Ovary (tissue), 9 donors: ENCODE results near the gene UBFD1. TPM values are rescaled to one million over a fixed set of nuclear protein-coding genes. Genes with fewer than 3 reads are reported as not detected.

Source experiments
- DNase-seq, 5 donors: peaks; one replicate each; pipeline ENCODE4 v3.0.0-alpha.2; 2019 to 2020
- H3K27ac ChIP-seq, 2 donors: fragments of 200-600 bp; one replicate each; pipeline versions ENCODE4 v1.5.1 to v1.8.0; 2019 to 2022
- H3K27me3 ChIP-seq: fragments of 200-600 bp; one replicate; pipeline ENCODE4 v1.8.0; 2022
- H3K36me3 ChIP-seq: fragments of 200-600 bp; sonication (generic); one replicate; pipeline ENCODE4 v1.5.1; 2019
- H3K4me1 ChIP-seq: one replicate; pipeline ENCODE4 v1.8.1; 2013; ENCODE audit warnings: mild to moderate bottlenecking, moderate library complexity; ENCODE audit not compliant: insufficient read depth
- H3K4me3 ChIP-seq: fragments of 200-600 bp; sonication (generic); one replicate; pipeline ENCODE4 v1.5.1; 2017
- H3K9me3 ChIP-seq, 2 donors: fragments of 200-600 bp in 1 of 2; sonication (generic) in 1 of 2; one replicate each; pipeline versions ENCODE4 v1.5.1 to v1.8.1; 2013 to 2019; ENCODE audit warnings: mild to moderate bottlenecking in 1 of 2, moderate library complexity in 1 of 2
- CTCF ChIP-seq, 3 donors: fragments of 450-650 bp in 2 of 3; fragments of 200-600 bp in 1 of 3; IDR thresholded peaks; one replicate each; pipeline versions ENCODE4 v1.5.1 to v1.8.0; 2016 to 2022; ENCODE audit warnings: antibody characterized with exemption in 3 of 3, mild to moderate bottlenecking in 1 of 3
- EP300 ChIP-seq: sonication (generic); formaldehyde crosslinking; IDR thresholded peaks from one replicate; pipeline ENCODE4 v1.6.1; 2017; ENCODE audit warnings: antibody characterized with exemption
- POLR2A ChIP-seq: fragments of 450-650 bp; IDR thresholded peaks from one replicate; pipeline ENCODE4 v1.6.1; 2017; ENCODE audit warnings: antibody characterized with exemption, mild to moderate bottlenecking, moderate library complexity
- WGBS, 3 donors: extraction: QIAGEN DNeasy Blood & Tissue Kit in 1 of 3; methylation state at CpG; one replicate each; pipeline versions ENCODE4 v1.1.5 to v1.1.7; 2013 to 2017; 5-methylcytosine and 5-hydroxymethylcytosine counted together
- intact Hi-C, 4 donors: fragments of 100-400 bp; cut with DNase I; formaldehyde crosslinking; loops; one replicate each; pipeline versions ENCODE4 v1.11.0 to v1.15.1; 2022 to 2023
- polyA plus RNA-seq, 2 donors: library from polyadenylated mRNA; stranded (reverse); fragments of 200-250 nt in 1 of 2; fragments of 350-450 nt in 1 of 2; fragmentation: Illumina TruSeq in 1 of 2; extraction: RNeasy Lipid Tissue Mini Kit (QIAGEN cat#74804) in 1 of 2; gene quantifications; one replicate each; pipeline ENCODE4 v1.2.3, GENCODE V29; 2013 to 2014
- total RNA-seq, 7 donors: library from RNA; depleted of rRNA in 2 of 7; stranded (reverse); fragments of >200 nt in 2 of 7; fragmentation: NEBNext Ultra II Directional in 3 of 7; extraction: Animal tissue kit (Norgen Biotek cat#: 25700) in 3 of 7; gene quantifications; one replicate each; pipeline versions ENCODE4 v1.1.0 to v1.2.4, GENCODE V29; 2016 to 2023
- donor health status: DM: no; HTN: no; CAD: no; lungs with moderate emphysema.
- donor health status: DM: no; HTN: no; CAD: no.
- donor health status: Bipolar disorder and iron deficiency.
- donor health status: DM: yes; HTN: yes; CAD: no.
- donor health status: DM: no; HTN: no; CAD: no.
- donor health status: DM: yes; HTN: yes; CAD: no.

Gene UBFD1
- total and polyA plus RNA-seq, 9 donors = 13.8 to 67.4 (median 54.0) TPM

GRCh38 chr16:23518435-23518891 is 39.1 kb upstream of the UBFD1 start:
- Histone ChIP-seq H3K27me3 (no peaks in the 10 kb centered on the region), H3K4me3 (no peak overlapping the region), H3K27ac (no peak overlapping the region), H3K4me1 (no peaks in the 10 kb centered on the region), H3K9me3 (no peaks in the 10 kb centered on the region), H3K36me3 (no peaks in the 10 kb centered on the region)
- TF ChIP-seq CTCF (IDR thresholded peaks at IDR 0.05) = no peak
- no peak for TF ChIP-seq POLR2A
- no peak for TF ChIP-seq EP300
- intact Hi-C loops = no loop called here
- DNase-seq = no peak
- 75 to 80% (median 78%) methylated on average over 3 of the region's 3 CpGs for WGBS, 3 donors

- no peak overlapping the region for H3K4me3 ChIP-seq
- intact Hi-C loops = no loop called here
- H3K27me3 ChIP-seq = no peaks in the 10 kb centered on the region
- no peak for DNase-seq
- WGBS, 3 donors = 95 to 100% (median 96%) methylated on average over 5 of the region's 5 CpGs
- H3K36me3 ChIP-seq = no peaks in the 10 kb centered on the region
- H3K9me3 ChIP-seq = no peaks in the 10 kb centered on the region
- H3K27ac ChIP-seq = no peak overlapping the region
- no peaks in the 10 kb centered on the region for H3K4me1 ChIP-seq
- no peak for TF ChIP-seq CTCF (IDR thresholded peaks at IDR 0.05)
These were observed 38.2 kb upstream of the UBFD1 start for GRCh38 chr16:23519282-23519681.

GRCh38 chr16:23520500-23520899 is 37.0 kb upstream of the UBFD1 start:
- no peak for DNase-seq
- Histone ChIP-seq H3K36me3 (no peaks in the 10 kb centered on the region), H3K4me3 (no peak overlapping the region), H3K4me1 (no peaks in the 10 kb centered on the region), H3K27me3 (no peaks in the 10 kb centered on the region), H3K27ac (no peak overlapping the region), H3K9me3 (no peaks in the 10 kb centered on the region)
- 83 to 88% (median 86%) methylated on average over 4 of the region's 4 CpGs for WGBS, 3 donors
- intact Hi-C loops = no loop called here
- TF ChIP-seq POLR2A = no peak
- no peak for TF ChIP-seq EP300

- WGBS, 3 donors = 73 to 92% (median 74%) methylated on average over 4 of the region's 4 CpGs
- TF ChIP-seq POLR2A (no peak), CTCF (IDR thresholded peaks at IDR 0.05) (no peak), EP300 (no peak)
- Histone ChIP-seq H3K27ac (no peak overlapping the region), H3K4me3 (no peak overlapping the region), H3K9me3 (no peaks in the 10 kb centered on the region), H3K4me1 (no peaks in the 10 kb centered on the region), H3K27me3 (no peaks in the 10 kb centered on the region), H3K36me3 (no peaks in the 10 kb centered on the region)
- intact Hi-C loops = no loop called here
- no peak for DNase-seq
These were observed 36.3 kb upstream of the UBFD1 start for GRCh38 chr16:23521037-23521743.

GRCh38 chr16:23521965-23522364 is 35.6 kb upstream of the UBFD1 start:
- 93 to 95% (median 94%) methylated on average over 4 of the region's 4 CpGs for WGBS, 3 donors
- Histone ChIP-seq H3K9me3 (no peaks in the 10 kb centered on the region), H3K36me3 (no peaks in the 10 kb centered on the region), H3K27ac (no peak overlapping the region), H3K27me3 (no peaks in the 10 kb centered on the region), H3K4me1 (no peaks in the 10 kb centered on the region), H3K4me3 (no peak overlapping the region)
- no peak for DNase-seq
- no peak for TF ChIP-seq CTCF (IDR thresholded peaks at IDR 0.05)
- no peak for TF ChIP-seq EP300
- no peak for TF ChIP-seq POLR2A
- intact Hi-C loops = no loop called here
